Thyroid gland (tissue), 4 donors: Measurements from ENCODE around the gene HCK.

ENCODE experiments used
- CTCF ChIP-seq, 6 experiments: fragments of 200-600 bp in 3 of 6; fragments of 450-650 bp in 3 of 6; sonication (generic) in 3 of 6; IDR thresholded peaks; one replicate each; pipeline ENCODE4 v1.5.1; 2016 to 2019; ENCODE audit warnings: antibody characterized with exemption in 6 of 6, mild to moderate bottlenecking in 2 of 6, inconsistent platforms in 1 of 6, moderate library complexity in 1 of 6
- POLR2A ChIP-seq, 2 donors: fragments of 450-650 bp; IDR thresholded peaks; one replicate each; pipeline ENCODE4 v1.6.1; 2017; ENCODE audit warnings: antibody characterized with exemption in 2 of 2, mild to moderate bottlenecking in 2 of 2, moderate library complexity in 1 of 2

GRCh38 chr20:32138921-32139320 lies 86.9 kb downstream of the HCK start:
- TF ChIP-seq CTCF (IDR thresholded peaks at IDR 0.05) (no peak), POLR2A (IDR thresholded peaks at IDR 0.05) (no peak)
